Progenitor cell of endocrine pancreas (in vitro differentiated cells): ENCODE results near the gene FMN1. TPM values are rescaled to one million over a fixed set of nuclear protein-coding genes. Genes with fewer than 3 reads are reported as not detected.

ENCODE experiments used
- DNase-seq: peaks from one replicate; pipeline ENCODE4 v3.0.0; 2021; ENCODE audit warnings: low spot score; ENCODE audit not compliant: unreplicated experiment
- H3K27ac Mint-ChIP-seq: 2 replicates; pipeline ENCODE4 v1.8.0; 2021; ENCODE audit warnings: mild to moderate bottlenecking, moderate library complexity, mixed read lengths
- H3K27me3 Mint-ChIP-seq: 2 replicates; pipeline ENCODE4 v1.8.0; 2021; ENCODE audit warnings: mixed read lengths
- H3K36me3 Mint-ChIP-seq: 2 replicates; pipeline ENCODE4 v1.8.0; 2022; ENCODE audit warnings: mixed read lengths; ENCODE audit not compliant: insufficient read depth
- H3K4me1 Mint-ChIP-seq: 2 replicates; pipeline ENCODE4 v1.8.0; 2021; ENCODE audit warnings: low read depth, mixed read lengths
- H3K4me3 Mint-ChIP-seq: 2 replicates; pipeline ENCODE4 v1.8.0; 2021; ENCODE audit warnings: low read depth, mild to moderate bottlenecking, moderate library complexity, mixed read lengths
- H3K9me3 Mint-ChIP-seq: 2 replicates; pipeline ENCODE4 v1.8.0; 2021; ENCODE audit warnings: low read depth, mixed read lengths
- CTCF ChIP-seq: fragments of 200-600 bp; sonication (generic); IDR thresholded peaks from one replicate; pipeline ENCODE4 v1.5.0; 2021; ENCODE audit warnings: antibody characterized with exemption, mild to moderate bottlenecking; ENCODE audit not compliant: unreplicated experiment
- total RNA-seq: library from RNA; stranded (reverse); gene quantifications from 2 replicates; pipeline ENCODE4 v1.2.1, GENCODE V29; 2021

FMN1 gene
- total RNA-seq, 1 donor from 2014 or later: 0.41 TPM

GRCh38 chr15:32723171-32723948 lies 471.2 kb downstream of the FMN1 start:
- no peak for DNase-seq
- H3K27ac Mint-ChIP-seq: no peak overlapping the region
- no peak overlapping the region for H3K4me3 Mint-ChIP-seq
- peaks cover 11% of the 10 kb centered on the region for H3K4me1 Mint-ChIP-seq
- peaks cover 5% of the 10 kb centered on the region for H3K9me3 Mint-ChIP-seq
- no peak for TF ChIP-seq CTCF
- peaks cover 48% of the 10 kb centered on the region for H3K27me3 Mint-ChIP-seq
- no peaks in the 10 kb centered on the region for H3K36me3 Mint-ChIP-seq

GRCh38 chr15:32722136-32722535 lies 472.4 kb downstream of the FMN1 start:
- no peak for DNase-seq
- H3K4me3 Mint-ChIP-seq: no peak overlapping the region
- H3K27me3 Mint-ChIP-seq: peaks cover 57% of the 10 kb centered on the region
- H3K9me3 Mint-ChIP-seq: peaks cover 5% of the 10 kb centered on the region
- no peak overlapping the region for H3K27ac Mint-ChIP-seq
- TF ChIP-seq CTCF: no peak
- H3K36me3 Mint-ChIP-seq: no peaks in the 10 kb centered on the region
- peaks cover 14% of the 10 kb centered on the region for H3K4me1 Mint-ChIP-seq

- H3K36me3 Mint-ChIP-seq: no peaks in the 10 kb centered on the region
- H3K9me3 Mint-ChIP-seq: peaks cover 3% of the 10 kb centered on the region
- peaks cover 63% of the 10 kb centered on the region for H3K27me3 Mint-ChIP-seq
- no peak for DNase-seq
- no peak overlapping the region for H3K4me3 Mint-ChIP-seq
- no peak overlapping the region for H3K27ac Mint-ChIP-seq
- TF ChIP-seq CTCF: no peak
- peaks cover 14% of the 10 kb centered on the region for H3K4me1 Mint-ChIP-seq
Observed at GRCh38 chr15:32721596-32721995, 472.9 kb downstream of the FMN1 start.

GRCh38 chr15:32718821-32719716 lies 475.4 kb downstream of the FMN1 start:
- Mint-ChIP-seq H3K9me3 (no peaks in the 10 kb centered on the region), H3K4me3 (peak overlapping the region; percentile 62), H3K4me1 (peaks cover 14% of the 10 kb centered on the region), H3K27ac (peak overlapping the region; percentile 40), H3K36me3 (no peaks in the 10 kb centered on the region), H3K27me3 (peaks cover 85% of the 10 kb centered on the region)
- peak; percentile 14 for DNase-seq
- no peak for TF ChIP-seq CTCF

GRCh38 chr15:32718227-32718820 lies 476.2 kb downstream of the FMN1 start:
- Mint-ChIP-seq H3K27me3 (peaks cover 89% of the 10 kb centered on the region), H3K36me3 (no peaks in the 10 kb centered on the region), H3K4me3 (peak overlapping the region; percentile 62), H3K27ac (no peak overlapping the region), H3K4me1 (peaks cover 14% of the 10 kb centered on the region), H3K9me3 (no peaks in the 10 kb centered on the region)
- no peak for DNase-seq
- TF ChIP-seq CTCF: no peak
